ENCODE results near the gene MAD1L1. TPM values are rescaled to one million over a fixed set of nuclear protein-coding genes. Genes with fewer than 3 reads are reported as not detected.
"Not testable (repeated sequence)": the region's sequence is repeated elsewhere in the genome, so short reads cannot be mapped to it uniquely, and the experiment has no call there.

Gene MAD1L1
- total RNA-seq, 1 donor from 2014 or later: 54.0 TPM

DNA sequence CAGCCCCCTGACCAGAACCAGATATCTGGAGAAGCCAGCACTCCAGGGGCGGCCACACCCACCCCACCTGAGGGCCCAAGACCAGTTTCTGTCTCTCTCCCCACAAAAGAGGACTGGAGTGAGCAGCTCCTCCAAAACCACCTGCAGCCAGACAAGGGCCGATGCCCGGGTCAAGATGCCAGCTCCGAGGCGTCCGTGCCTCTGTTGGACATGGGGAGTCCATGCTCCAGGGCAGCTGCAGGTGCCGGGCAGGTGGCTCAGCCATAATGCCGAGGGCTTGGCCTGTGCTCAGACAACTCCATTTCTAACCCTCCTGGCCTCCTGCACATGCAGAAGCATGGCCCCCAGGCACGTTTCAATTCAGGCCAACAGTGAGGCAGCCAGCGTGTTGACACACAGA is 234.6 kb downstream of the MAD1L1 start:
- H3K4me3 Mint-ChIP-seq: no peak overlapping the region
- H3K36me3 Mint-ChIP-seq (ENCODE audit: low read depth): no peaks in the 10 kb centered on the region
- H3K27ac Mint-ChIP-seq: no peak overlapping the region
- no peaks in the 10 kb centered on the region for H3K9me3 Mint-ChIP-seq
- H3K4me1 Mint-ChIP-seq: no peaks in the 10 kb centered on the region
- intact Hi-C loops (cut with micrococcal nuclease): no loop called here
- DNase-seq: no peak
- H3K27me3 Mint-ChIP-seq: no peaks in the 10 kb centered on the region

- DNase-seq: no peak
- no peaks in the 10 kb centered on the region for H3K4me1 Mint-ChIP-seq
- H3K27ac Mint-ChIP-seq: no peak overlapping the region
- H3K4me3 Mint-ChIP-seq: no peak overlapping the region
- H3K9me3 Mint-ChIP-seq: no peaks in the 10 kb centered on the region
- intact Hi-C loops (cut with micrococcal nuclease): no loop called here
- H3K36me3 Mint-ChIP-seq (ENCODE audit: low read depth): no peaks in the 10 kb centered on the region
- H3K27me3 Mint-ChIP-seq: no peaks in the 10 kb centered on the region
These were observed 235.1 kb downstream of the MAD1L1 start for GRCh38 chr7:1997537-1998076.

- no peak for DNase-seq
- Mint-ChIP-seq H3K27ac (no peak overlapping the region), H3K4me1 (no peaks in the 10 kb centered on the region), H3K9me3 (no peaks in the 10 kb centered on the region), H3K27me3 (no peaks in the 10 kb centered on the region), H3K4me3 (no peak overlapping the region), H3K36me3 (ENCODE audit: low read depth) (no peaks in the 10 kb centered on the region)
- intact Hi-C loops (cut with micrococcal nuclease): no loop called here
These were observed 235.9 kb downstream of the MAD1L1 start for GRCh38 chr7:1996816-1997215.

DNA sequence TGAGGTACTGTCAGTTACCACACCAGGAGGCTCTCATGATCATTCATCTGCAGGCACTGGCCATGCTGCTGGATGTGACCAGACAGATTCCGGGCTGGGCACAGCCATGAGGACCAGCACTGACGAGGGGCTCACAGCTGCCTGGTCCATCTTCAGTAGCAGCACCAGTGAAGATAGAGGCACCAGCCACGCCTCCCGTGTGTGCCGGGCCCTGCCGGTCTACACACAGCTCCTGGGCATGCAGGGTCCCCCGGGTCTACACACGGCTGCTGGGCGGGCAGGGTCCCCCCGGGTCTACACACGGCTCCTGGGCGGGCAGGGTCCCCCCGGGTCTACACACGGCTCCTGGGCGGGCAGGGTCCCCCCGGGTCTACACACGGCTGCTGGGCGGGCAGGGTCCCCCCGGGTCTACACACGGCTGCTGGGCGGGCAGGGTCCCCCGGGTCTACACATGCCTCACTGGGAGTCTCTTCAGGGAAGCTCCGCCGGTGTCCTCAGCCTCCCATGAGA is 236.8 kb downstream of the MAD1L1 start:
- H3K9me3 Mint-ChIP-seq; H3K4me1 Mint-ChIP-seq; intact Hi-C loops (cut with micrococcal nuclease); H3K27me3 Mint-ChIP-seq; H3K36me3 Mint-ChIP-seq (ENCODE audit: low read depth); H3K27ac Mint-ChIP-seq; H3K4me3 Mint-ChIP-seq; DNase-seq: not testable (repeated sequence)

DNA sequence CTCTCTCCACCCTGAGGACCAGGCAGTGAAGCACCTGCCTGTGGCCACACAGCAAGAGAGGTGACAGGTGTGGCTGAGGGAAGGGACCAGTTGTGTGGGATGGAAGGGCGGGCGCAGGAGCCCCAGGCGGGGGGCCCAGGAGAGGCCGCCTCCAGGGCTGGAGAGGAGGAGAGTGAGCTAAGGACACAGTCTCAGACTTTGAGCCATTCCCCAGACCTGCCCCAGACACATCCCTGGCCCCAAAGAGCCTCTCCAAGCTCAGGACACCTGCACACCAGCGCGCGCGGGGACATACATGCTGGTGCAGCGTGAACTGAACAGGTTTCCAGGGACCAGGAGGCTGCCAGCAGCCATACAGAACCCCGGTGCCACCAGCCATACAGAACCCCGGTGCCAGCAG is 237.3 kb downstream of the MAD1L1 start:
- no peaks in the 10 kb centered on the region for H3K27me3 Mint-ChIP-seq
- DNase-seq: no peak
- H3K36me3 Mint-ChIP-seq (ENCODE audit: low read depth): no peaks in the 10 kb centered on the region
- H3K4me3 Mint-ChIP-seq: no peak overlapping the region
- H3K27ac Mint-ChIP-seq: no peak overlapping the region
- no peaks in the 10 kb centered on the region for H3K9me3 Mint-ChIP-seq
- intact Hi-C loops (cut with micrococcal nuclease): no loop called here
- no peaks in the 10 kb centered on the region for H3K4me1 Mint-ChIP-seq

DNA sequence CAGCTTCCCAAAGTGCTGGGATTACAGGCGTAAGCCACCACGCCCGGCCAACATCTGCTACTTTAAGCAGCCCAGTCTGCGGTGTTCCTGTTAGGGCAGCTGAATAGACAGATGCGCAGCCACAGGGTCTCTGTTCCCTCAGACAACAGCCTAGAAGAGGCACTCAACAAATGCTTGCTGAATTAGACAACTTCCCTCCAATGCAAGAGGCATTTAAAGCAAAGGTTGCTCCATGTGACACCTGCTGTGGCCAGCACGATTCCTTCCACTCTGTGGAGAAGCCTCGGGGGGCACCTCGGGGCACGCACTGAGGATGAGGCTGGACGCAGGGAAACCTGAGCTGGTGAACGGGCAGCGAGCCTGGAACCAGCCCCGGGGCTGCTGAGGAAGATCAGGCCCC is 237.8 kb downstream of the MAD1L1 start:
- Mint-ChIP-seq H3K4me3 (no peak overlapping the region), H3K9me3 (no peaks in the 10 kb centered on the region), H3K27me3 (no peaks in the 10 kb centered on the region), H3K36me3 (ENCODE audit: low read depth) (no peaks in the 10 kb centered on the region), H3K27ac (no peak overlapping the region), H3K4me1 (no peaks in the 10 kb centered on the region)
- no peak for DNase-seq
- intact Hi-C loops (cut with micrococcal nuclease): no loop called here

- intact Hi-C loops (cut with micrococcal nuclease): no loop called here
These were observed 238.7 kb downstream of the MAD1L1 start for GRCh38 chr7:1993776-1994740.

DNA sequence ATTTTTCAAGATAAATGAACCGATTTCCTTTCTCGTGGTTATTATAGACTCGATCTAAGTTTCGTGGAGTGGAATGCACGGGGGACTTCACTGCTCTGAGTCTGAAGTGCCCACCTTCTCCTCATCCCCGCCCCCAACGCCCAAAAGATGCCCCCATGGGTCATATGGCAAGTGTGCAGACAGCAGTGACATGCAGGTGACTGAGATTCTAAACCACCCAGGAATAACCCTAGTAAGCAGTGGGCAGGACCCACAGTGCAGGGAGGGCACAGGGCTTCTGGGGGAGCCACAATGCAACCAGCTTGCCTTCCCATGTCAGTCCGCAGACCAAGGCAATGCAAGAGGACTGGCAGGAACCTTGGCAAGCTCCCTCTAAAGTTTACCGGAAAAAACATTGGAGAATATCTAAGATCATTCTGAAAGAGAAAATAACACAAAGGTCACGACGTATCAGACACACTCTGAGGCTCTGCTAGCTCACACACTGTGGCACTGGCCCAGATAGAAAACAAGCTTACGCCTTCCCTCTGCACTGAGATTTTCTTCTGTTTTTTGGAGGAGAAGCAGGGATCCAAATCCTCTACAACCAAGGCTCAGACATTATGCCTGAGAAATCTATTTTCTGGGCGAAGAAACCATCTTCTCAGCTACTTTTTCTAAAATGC is 239.6 kb downstream of the MAD1L1 start:
- Mint-ChIP-seq H3K36me3 (ENCODE audit: low read depth) (no peaks in the 10 kb centered on the region), H3K4me1 (no peaks in the 10 kb centered on the region), H3K27ac (no peak overlapping the region), H3K4me3 (no peak overlapping the region), H3K27me3 (no peaks in the 10 kb centered on the region), H3K9me3 (no peaks in the 10 kb centered on the region)
- intact Hi-C loops (cut with micrococcal nuclease): no loop called here
- DNase-seq: no peak

More at GRCh38 chr7:1993776-1994740, 238.7 kb downstream of the MAD1L1 start:
- no peak for DNase-seq
- H3K27me3 Mint-ChIP-seq: no peaks in the 10 kb centered on the region
- no peak overlapping the region for H3K4me3 Mint-ChIP-seq
- H3K36me3 Mint-ChIP-seq (ENCODE audit: low read depth): no peaks in the 10 kb centered on the region
- H3K27ac Mint-ChIP-seq: no peak overlapping the region
- H3K9me3 Mint-ChIP-seq: no peaks in the 10 kb centered on the region
- H3K4me1 Mint-ChIP-seq: no peaks in the 10 kb centered on the region

GRCh38 chr7:1992554-1992953 is 240.2 kb downstream of the MAD1L1 start:
- peaks cover 3% of the 10 kb centered on the region for H3K4me1 Mint-ChIP-seq
- DNase-seq: no peak
- peaks cover 2% of the 10 kb centered on the region for H3K36me3 Mint-ChIP-seq (ENCODE audit: low read depth)
- intact Hi-C loops (cut with micrococcal nuclease): no loop called here
- no peak overlapping the region for H3K27ac Mint-ChIP-seq
- no peak overlapping the region for H3K4me3 Mint-ChIP-seq
- H3K9me3 Mint-ChIP-seq: no peaks in the 10 kb centered on the region
- H3K27me3 Mint-ChIP-seq: no peaks in the 10 kb centered on the region

DNA sequence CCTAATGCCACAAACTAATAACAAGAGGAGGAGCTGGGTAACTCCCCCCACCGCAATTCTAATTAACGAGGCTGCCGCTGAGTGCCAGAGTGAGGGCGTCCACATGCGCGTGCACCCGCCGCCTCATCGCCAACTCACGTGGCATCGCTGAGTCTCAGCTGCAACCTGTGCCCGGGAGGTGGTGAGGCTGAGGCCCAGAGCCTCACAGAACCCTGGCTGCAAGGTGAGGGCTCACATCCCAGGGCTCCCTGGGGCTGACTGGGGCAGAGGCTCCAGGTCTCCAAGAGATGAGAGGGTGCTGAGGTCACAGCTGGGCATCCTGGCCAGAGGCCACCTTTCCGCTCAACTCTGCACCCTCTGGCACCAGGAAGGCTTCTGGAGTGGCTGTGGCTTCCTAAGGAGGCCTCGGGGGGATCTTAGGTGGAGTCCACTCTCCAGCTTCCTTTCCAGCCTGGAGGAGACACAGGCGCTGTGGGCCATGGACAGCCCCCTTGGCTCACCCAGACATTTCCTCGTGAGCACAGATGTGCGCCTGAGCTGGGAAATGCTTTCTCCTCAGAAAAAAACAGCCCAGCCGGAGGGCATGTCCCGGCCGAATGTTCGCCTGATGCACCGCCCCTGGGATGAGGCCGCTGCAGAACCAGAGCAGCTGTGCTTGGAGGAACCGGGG is 242.6 kb downstream of the MAD1L1 start:
- Mint-ChIP-seq H3K4me3 (no peak overlapping the region), H3K4me1 (peaks cover 20% of the 10 kb centered on the region)

DNA sequence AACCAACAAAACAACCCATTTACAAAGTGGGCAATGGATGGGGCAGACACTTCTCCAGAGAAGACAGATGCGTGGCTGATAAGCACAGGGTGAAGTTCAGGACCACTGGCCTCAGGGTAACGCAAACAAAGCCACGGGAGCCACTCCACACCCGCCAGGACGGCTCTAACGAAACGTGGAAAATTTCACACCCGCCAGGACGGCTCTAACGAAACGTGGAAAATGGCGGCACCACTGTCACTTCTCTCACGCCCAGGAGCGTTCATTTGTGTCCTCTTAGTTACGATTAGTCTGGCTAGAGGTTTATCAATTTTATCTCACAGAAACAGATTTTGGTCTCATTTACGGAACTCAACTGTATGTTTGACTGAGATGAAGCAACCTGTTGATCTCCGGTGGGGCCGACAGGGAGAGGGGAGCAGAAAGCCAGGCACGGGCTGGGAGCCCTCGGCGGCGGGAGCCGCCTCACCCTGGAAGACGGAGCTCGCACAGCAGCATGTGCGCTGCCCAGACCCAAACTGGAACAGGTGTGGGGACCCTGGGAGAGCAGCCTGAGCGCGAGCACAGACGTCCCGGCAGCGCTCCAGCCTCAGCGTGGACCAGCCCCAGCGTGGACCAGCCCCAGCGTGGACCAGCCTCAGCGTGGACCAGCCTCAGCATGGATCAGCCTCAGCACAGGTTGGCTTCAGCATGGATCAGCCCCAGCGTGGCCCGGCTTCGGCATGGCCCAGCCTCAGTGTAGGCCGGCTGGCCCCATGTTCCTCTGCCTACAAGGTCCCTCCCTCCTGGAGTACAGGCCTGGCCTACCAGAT is 243.5 kb downstream of the MAD1L1 start:
- peaks cover 9% of the 10 kb centered on the region for H3K36me3 Mint-ChIP-seq (ENCODE audit: low read depth)
- peaks cover 24% of the 10 kb centered on the region for H3K4me1 Mint-ChIP-seq
- no peak for DNase-seq
- H3K9me3 Mint-ChIP-seq: no peaks in the 10 kb centered on the region
- H3K27ac Mint-ChIP-seq: no peak overlapping the region
- intact Hi-C loops (cut with micrococcal nuclease): no loop called here
- H3K4me3 Mint-ChIP-seq: no peak overlapping the region
- no peaks in the 10 kb centered on the region for H3K27me3 Mint-ChIP-seq

More for the DNA sequence above, 242.6 kb downstream of the MAD1L1 start:
- no peaks in the 10 kb centered on the region for H3K27me3 Mint-ChIP-seq
- no peak for DNase-seq
- H3K36me3 Mint-ChIP-seq (ENCODE audit: low read depth): peaks cover 9% of the 10 kb centered on the region
- intact Hi-C loops (cut with micrococcal nuclease): no loop called here
- no peak overlapping the region for H3K27ac Mint-ChIP-seq
- H3K9me3 Mint-ChIP-seq: no peaks in the 10 kb centered on the region

GRCh38 chr7:1988533-1988930 is 244.2 kb downstream of the MAD1L1 start:
- no peaks in the 10 kb centered on the region for H3K27me3 Mint-ChIP-seq
- intact Hi-C loops (cut with micrococcal nuclease): no loop called here
- H3K4me3 Mint-ChIP-seq: no peak overlapping the region
- no peak for DNase-seq
- no peak overlapping the region for H3K27ac Mint-ChIP-seq
- peaks cover 9% of the 10 kb centered on the region for H3K36me3 Mint-ChIP-seq (ENCODE audit: low read depth)
- H3K9me3 Mint-ChIP-seq: no peaks in the 10 kb centered on the region
- H3K4me1 Mint-ChIP-seq: peaks cover 24% of the 10 kb centered on the region
